Activated CD4-positive, alpha-beta T cell treated with anti-CD3 and anti-CD28 coated beads, Interleukin-2, amount 50 U/mL, for 16 hours (primary cell): Measurements from ENCODE around the gene NDUFB11.
A peak's percentile ranks its signal among the peaks of the same experiment; 100 is the strongest.

Experiments used
- DNase-seq: peaks from one replicate; pipeline ENCODE4 v3.0.0-alpha.2; 2020

NDUFB11 gene

DNA sequence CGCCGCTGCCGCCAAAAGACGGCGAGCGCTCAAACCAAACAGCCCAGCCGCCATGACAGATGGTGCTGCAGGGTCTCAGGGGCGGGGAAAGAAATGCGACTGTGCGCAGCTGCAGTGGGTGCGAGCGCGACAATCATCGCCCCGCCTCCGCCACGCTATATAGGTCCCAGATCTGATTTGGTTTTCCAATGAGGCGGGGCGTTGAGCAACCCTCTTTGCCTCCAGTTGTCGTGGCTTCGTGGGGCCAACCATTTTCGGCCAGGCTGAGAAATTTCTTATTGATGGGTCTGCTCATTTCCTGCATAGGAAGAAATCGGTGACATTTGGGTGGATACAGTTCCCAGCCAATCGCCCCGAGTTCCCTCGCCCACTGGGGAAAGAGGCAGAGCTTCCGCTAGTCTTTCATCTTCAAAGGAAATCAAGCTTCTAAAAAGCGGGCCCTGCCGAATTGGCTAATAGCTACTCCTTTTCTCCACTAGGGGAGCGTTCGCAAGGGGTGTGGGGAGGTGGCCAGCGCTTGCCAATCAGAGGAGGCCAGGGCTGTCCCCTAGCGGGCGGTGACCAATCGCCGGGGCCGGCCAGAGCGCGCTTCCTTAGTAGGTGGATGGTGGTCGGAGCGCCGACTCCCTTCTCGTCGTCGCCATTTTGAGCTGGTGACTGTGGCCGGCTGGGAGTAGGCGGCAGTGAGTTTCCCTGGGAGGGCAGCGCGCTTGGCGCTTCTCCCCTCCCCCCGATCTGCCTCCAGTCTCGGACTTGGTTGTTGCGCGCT, at the start of gene NDUFB11, which contains the start of gene RBM10:
NDUFB11 (minus strand) TSS at position 77 of the 769 bp plus-strand sequence; CDS start at position 54, 23 bp downstream.
RBM10 (plus strand) TSS at position 596 of the 769 bp plus-strand sequence. CDS start 2,261 bp downstream, outside the sequence.
- DNase-seq, result peak; percentile 94

- DNase-seq, result peak; percentile 98
Observed at GRCh38 chrX:47193475-47194193, 49.1 kb upstream of the NDUFB11 start, which contains the start of gene UBA1. UBA1 (plus strand) TSS chrX:47193829; CDS start chrX:47198803, 4,974 bp downstream.

DNA sequence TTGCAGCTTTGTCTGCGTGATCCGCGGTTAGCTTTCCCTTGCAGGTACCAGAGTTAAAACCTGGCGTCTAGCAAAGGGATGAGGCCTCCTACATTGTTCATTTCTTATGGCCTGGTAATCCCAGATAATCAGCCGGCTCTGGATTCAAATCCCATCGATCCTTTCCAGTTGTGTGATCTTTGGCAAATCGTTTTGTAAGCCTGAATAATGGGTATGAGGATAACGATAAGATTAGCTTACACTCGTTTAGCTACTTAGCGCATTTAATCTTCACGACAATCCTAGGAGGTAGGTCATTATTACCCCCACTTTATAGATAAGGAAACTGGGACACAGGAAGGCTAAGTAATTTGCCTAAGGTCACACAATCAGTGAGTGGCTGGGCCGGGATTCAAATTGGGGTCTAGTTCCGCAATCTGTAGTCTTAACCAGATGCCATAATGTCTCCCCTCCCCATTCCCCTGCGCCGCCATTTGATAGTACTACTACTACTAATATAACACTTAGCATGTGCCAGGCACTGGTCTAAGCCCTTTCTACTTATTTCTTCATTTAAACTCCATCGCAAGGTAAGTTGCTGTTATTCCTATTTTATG, 47.4 kb upstream of the NDUFB11 start:
- DNase-seq, result no peak

DNA sequence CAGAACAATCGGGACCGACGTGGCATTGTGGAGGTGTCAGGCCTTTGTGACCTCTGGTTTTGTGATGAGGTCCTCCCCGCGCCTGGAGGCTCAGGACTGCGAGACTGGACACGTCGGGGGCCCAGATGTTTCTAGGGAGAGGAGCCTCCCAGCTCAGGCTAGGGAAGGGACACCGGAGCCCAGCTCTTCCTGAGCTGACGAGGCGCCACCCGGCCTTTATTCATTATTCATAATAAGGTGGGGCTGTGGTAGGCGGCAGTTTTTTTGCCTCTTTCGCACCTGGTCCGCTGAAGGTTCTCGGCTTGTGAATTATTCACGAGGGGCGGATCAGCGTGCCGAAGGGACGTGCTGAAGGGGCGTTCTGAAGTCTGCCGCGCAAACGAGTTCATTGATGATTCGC, 46.8 kb upstream of the NDUFB11 start:
- peak; percentile 48 for DNase-seq

DNA sequence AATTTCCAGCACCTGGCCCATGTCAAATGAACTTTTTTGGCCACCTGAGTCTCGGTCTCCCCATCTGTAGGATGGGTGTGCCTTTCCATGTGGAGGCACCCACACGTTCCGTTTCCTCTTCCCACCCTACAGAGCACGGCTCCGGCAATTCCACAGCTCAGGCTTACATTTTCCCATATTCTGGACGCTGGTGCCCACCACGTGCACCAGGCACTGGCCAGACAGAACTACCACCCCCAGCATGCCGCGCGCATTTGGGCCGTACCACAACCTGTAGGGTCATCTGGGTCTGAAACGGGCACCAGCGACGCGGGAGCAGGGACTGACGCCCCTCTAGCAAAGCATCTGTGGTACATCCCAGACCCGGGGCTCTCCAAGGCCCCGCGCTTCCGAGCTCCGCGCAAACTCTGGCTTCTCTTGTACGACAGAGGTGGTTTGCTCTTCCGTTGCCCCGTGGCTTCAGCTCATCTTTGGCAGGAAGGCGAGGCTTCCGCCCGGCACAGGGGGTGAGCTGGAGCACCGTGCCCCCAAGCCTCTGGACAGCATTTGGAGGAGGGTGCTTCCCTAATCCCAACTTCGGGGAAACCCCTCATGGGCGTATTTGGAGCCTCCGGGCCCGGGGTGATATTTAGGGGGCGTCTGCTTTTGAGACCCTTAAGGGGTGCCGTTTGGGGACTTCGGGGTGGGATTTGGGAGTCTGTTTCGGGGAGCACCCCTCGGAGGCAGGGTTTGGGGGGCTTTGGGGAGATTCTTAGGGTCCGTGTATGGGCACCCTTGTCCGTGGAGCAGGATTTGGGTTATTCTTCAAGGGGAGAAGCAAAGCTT, 46.2 kb upstream of the NDUFB11 start:
- peak; percentile 92 for DNase-seq

- no peak for DNase-seq
Observed at GRCh38 chrX:47189906-47190305, 45.4 kb upstream of the NDUFB11 start.

DNA sequence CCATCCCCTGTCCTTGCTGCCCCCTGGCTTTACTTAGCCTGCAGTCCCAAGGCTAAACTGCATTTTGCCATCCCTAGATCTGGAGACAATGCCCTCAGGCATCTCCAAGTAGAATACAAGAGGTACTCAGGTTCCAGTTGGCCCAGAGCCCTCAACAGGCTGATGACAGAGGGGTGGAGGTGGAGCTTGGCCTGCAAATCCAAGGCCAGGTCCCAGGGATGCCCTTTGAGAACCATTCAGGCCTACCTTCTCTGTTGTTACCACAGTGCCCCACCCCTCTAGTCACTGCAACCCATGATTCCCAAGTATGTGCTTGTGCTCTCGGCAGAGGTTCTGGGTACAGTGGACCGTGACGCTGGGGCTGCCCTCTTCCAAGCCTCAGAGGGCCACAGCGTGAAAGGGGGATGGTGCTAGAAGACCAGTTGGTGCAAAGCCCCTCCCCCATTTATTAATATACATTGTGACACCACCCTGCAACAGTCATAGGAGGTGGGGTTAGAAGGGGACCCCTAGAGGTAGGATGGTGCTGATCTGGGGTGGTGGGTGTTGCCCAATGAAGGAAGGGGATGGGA, 42.7 kb upstream of the NDUFB11 start:
- no peak for DNase-seq

DNA sequence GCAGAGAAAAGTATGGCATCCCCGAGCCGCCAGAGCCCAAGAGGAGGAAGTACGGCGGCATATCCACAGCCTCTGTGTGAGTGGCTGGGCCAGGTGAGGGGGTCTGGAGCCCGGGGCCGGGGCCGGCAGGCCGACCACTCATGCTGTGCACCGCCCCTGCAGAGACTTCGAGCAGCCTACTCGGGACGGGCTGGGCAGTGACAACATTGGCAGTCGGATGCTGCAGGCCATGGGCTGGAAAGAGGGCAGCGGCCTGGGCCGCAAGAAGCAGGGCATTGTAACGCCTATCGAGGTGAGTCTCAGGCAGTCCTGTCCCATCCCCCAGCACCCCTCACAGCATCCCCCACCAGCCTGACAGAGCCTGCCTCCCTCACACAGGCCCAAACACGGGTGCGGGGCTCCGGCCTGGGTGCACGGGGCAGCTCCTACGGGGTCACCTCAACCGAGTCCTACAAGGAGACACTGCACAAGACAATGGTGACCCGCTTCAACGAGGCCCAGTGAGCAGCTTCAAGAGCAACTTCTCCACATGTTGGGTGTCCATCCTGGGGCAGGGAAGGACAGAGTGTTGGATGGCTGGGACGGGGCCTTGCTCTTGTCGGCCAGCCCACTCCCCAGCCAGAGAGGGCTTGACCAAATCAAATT, 41.7 kb upstream of the NDUFB11 start:
- DNase-seq, result no peak

GRCh38 chrX:47185241-47185640, 40.7 kb upstream of the NDUFB11 start:
- DNase-seq, result no peak

DNA sequence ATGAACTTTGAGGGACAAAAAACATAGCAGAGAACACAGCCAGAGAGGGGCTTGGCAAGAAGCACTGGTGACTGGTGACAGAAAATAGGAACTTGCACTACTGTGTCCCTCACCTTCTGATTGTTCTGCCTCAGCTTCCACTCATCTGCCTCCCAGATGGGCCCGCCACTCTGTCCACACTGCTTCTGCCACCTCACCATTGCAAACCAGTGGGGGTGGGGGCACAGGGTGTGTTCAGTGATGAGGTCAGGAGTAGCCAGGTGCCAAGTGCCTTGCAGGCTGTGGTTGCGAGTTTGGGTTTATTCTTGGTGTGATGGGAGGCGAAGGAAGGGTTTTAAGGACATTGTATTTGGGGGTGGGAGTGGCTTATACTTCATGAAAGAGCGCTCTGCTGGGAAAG, 40.0 kb upstream of the NDUFB11 start:
- no peak for DNase-seq

DNA sequence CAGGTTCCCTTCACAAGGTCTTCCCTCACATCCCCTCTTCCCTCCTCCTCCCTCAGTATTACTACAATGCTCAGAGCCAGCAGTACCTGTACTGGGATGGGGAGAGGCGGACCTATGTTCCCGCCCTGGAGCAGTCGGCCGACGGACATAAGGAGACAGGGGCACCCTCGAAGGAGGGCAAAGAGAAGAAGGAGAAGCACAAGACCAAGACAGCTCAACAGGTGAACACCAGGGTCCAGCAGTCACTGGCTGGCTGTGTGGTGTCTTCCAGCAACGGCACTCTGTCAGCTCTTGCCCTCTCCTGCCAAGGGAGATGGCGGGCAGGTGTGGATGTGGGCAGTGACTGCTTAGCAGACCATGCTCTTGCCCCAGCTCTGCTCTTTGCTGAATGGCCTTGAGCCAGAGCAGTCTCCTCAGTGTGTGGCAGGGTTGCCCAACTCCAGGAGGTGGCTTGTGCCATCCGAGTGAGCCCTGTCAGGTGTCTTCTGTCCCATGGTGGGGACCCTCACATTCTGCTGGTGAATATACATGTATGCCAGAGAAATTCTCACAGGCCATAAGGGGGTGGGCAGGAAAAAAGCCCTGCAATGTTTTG, 37.7 kb upstream of the NDUFB11 start:
- DNase-seq, result no peak

- no peak for DNase-seq
Observed at GRCh38 chrX:47181301-47181700, 36.8 kb upstream of the NDUFB11 start.

- DNase-seq, result no peak
Observed at GRCh38 chrX:47180346-47180745, 35.8 kb upstream of the NDUFB11 start.

GRCh38 chrX:47179928-47180255, 35.4 kb upstream of the NDUFB11 start:
- DNase-seq, result no peak

- no peak for DNase-seq
Observed at GRCh38 chrX:47179221-47179927, 34.9 kb upstream of the NDUFB11 start.

DNA sequence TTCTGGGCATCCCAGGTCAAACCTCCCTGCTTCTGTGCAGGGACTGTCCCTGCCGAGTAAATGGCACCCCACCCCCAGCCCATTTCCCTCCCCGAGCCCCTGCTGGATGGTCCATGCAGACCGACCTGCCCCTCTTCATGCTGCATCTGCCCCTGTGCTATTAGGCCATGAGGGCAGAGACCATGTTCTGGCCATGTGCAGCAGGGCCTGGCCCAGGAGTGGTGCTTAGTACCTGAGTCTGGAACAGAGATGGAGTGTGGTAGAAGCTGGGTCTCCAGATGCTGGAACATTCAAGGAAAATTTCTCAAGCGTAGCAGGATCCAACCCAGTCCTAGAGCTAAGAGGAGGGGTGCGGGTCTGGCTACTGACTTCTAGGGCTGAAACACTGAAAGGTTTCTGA, 33.8 kb upstream of the NDUFB11 start:
- no peak for DNase-seq

DNA sequence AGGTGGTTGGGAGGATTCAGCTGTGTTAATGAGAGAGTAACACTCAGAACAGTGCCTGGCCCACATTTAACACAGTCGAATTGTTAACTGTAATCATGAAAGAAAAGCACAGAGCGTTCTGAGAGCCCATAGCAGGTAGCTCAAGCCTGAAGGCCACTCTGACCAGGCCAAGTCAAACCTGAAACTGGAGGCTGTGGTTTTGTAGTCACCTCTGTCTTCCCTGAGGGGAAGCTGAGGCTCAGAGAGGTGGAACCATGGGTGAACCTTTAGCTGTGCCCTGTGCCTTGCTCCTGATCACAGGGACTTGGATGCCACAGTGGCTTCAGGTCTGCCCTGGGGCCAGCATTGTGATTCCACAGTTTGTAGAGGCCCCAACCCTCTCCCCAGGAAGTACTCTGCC, 32.6 kb upstream of the NDUFB11 start:
- no peak for DNase-seq

- no peak for DNase-seq
Observed at GRCh38 chrX:47176101-47176740, 31.7 kb upstream of the NDUFB11 start.

GRCh38 chrX:47175588-47175980, 31.1 kb upstream of the NDUFB11 start:
- DNase-seq, result no peak

DNA sequence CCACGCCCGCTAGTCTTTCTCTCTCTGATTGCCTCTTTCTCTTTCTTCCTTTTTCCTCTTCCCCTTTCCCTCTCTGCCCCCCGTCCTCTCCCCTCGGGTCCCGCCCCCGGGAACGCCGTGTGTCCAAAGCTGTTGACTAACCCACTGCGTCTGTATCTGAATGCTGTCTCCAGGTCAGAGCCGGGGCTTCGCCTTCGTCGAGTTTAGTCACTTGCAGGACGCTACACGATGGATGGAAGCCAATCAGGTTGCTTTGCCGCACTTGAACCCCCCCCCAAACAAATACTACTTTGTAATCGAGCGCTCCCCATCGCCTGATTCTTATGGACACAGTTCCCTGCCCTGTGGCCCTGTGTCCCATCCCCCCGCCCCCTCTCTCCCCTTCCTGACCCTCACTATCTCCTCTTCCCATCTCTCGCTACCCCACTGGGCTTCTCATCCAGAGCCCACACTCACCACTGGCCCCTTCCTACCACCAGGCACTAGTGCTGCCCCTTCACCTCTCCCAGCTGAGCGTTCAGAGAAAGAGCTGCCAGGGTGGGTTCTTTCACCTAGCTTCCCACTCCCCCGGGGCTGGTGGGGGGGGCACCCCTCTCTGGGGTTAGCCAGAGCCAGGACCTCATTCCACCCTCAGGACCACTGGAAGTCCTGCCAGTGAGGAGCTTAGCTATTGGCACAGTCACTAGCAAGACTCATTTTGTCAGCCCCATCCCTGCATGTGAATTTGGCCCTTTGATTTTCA, 30.5 kb upstream of the NDUFB11 start:
- no peak for DNase-seq
